ENCODE data around the gene GPC4. TPM values are rescaled to one million over a fixed set of nuclear protein-coding genes. Genes with fewer than 3 reads are reported as not detected.
A peak's percentile ranks its signal among the peaks of the same experiment; 100 is the strongest.

The GPC4 gene
- total RNA-seq, 1 donor from 2014 or later, result 69.0 TPM

DNA sequence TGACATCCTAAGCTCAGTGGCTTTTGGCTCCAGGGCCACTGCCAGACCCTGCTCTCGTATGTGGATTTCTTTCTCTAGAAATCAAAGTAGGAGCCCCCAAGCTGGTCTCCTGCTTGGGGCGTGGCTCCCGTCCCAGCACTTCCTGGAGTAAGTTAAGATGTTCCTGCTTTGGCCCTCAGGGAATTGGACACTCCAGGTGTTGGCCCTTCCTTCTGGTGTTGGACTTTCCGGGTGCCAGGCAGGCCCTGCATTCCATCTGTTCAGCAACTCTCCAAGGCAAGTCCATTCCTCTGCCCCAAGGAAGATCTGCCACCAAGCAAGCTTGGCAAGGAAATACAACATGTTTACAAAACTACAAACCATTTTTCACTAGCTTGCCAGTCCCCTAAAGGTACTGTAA, 22.1 kb upstream of the GPC4 start:
- peaks cover 25% of the 10 kb centered on the region for H3K27me3 Mint-ChIP-seq
- TF ChIP-seq, protein P1, sequence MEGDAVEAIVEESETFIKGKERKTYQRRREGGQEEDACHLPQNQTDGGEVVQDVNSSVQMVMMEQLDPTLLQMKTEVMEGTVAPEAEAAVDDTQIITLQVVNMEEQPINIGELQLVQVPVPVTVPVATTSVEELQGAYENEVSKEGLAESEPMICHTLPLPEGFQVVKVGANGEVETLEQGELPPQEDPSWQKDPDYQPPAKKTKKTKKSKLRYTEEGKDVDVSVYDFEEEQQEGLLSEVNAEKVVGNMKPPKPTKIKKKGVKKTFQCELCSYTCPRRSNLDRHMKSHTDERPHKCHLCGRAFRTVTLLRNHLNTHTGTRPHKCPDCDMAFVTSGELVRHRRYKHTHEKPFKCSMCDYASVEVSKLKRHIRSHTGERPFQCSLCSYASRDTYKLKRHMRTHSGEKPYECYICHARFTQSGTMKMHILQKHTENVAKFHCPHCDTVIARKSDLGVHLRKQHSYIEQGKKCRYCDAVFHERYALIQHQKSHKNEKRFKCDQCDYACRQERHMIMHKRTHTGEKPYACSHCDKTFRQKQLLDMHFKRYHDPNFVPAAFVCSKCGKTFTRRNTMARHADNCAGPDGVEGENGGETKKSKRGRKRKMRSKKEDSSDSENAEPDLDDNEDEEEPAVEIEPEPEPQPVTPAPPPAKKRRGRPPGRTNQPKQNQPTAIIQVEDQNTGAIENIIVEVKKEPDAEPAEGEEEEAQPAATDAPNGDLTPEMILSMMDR (conservative IDR thresholded peaks at IDR 0.05), result no peak
- H3K4me3 Mint-ChIP-seq, result no peak overlapping the region
- H3K9me3 Mint-ChIP-seq, result no peaks in the 10 kb centered on the region
- no peaks in the 10 kb centered on the region for H3K36me3 Mint-ChIP-seq
- peaks cover 36% of the 10 kb centered on the region for H3K4me1 Mint-ChIP-seq (ENCODE audit: unreplicated experiment)
- no peak for DNase-seq (ENCODE audit: extremely low spot score, unreplicated experiment)
- no peak overlapping the region for H3K27ac Mint-ChIP-seq

DNA sequence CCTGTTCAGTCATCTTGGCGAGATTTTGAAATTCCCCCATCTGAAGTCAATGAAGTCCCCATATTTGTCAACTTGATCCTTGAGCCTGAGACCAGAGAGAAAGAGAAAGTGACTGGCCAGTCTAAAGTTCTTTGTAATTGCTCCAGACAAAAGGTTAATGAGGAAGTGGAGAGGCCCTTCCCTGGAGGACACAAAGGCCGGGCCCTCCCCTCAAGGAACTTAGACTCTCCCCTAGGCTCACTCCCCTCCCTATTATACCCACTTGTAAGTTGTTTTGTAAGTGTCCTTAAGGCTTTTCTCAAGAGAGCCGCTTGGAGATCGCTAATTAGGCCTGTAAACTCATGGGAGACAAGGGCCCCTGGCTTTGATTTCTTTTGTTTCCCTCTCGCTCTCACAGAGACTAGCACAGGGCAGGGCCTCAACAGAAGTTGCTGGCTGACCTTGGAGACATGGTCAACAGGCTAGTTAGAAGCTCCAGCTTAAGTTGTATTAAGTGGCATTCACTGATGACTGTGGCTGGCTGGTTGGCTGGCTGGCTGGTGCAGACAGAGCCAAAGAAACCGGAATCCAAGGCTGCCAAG, 20.3 kb upstream of the GPC4 start:
- H3K27ac Mint-ChIP-seq, result no peak overlapping the region
- TF ChIP-seq, protein P1 (conservative IDR thresholded peaks at IDR 0.05), result no peak
- no peak for DNase-seq (ENCODE audit: extremely low spot score, unreplicated experiment)
- no peaks in the 10 kb centered on the region for H3K36me3 Mint-ChIP-seq
- H3K27me3 Mint-ChIP-seq, result peaks cover 23% of the 10 kb centered on the region
- no peaks in the 10 kb centered on the region for H3K9me3 Mint-ChIP-seq
- H3K4me3 Mint-ChIP-seq, result no peak overlapping the region
- H3K4me1 Mint-ChIP-seq (ENCODE audit: unreplicated experiment), result peaks cover 48% of the 10 kb centered on the region

DNA sequence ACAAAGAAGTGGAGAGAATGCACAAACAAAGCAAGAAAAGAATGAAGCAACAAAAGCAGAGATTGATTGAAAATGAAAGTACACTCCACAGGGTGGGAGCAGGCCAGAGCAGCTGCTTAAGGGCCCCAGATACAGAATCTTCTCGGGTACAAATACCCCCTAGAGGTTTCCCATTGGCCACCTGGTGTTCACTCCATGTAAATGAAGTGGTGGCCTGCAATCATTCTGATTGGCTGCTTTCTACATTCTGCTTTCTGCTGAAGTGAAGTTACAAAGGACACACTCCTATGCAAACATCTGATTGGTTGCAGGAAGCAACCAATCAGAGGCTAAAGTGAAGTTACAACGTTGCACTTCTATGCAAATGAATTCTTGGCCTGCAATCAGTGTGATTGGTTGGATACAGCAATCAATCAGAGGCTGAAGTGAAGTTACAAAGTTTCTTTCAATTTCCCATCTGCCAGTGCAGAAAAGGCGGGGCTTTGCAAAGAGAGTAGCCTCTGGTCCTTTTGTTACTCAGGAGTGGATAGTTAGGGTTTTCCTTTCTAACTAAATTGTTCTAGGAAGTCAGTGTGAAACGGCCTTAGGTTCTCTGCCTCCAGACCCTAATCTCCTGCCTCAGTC, 19.0 kb upstream of the GPC4 start:
- Mint-ChIP-seq H3K4me1 (ENCODE audit: unreplicated experiment) (peaks cover 50% of the 10 kb centered on the region), H3K36me3 (no peaks in the 10 kb centered on the region), H3K27ac (no peak overlapping the region), H3K4me3 (no peak overlapping the region), H3K27me3 (peaks cover 23% of the 10 kb centered on the region), H3K9me3 (no peaks in the 10 kb centered on the region)
- no peak for DNase-seq (ENCODE audit: extremely low spot score, unreplicated experiment)
- TF ChIP-seq, protein P1 (conservative IDR thresholded peaks at IDR 0.05), result peak; percentile 41

DNA sequence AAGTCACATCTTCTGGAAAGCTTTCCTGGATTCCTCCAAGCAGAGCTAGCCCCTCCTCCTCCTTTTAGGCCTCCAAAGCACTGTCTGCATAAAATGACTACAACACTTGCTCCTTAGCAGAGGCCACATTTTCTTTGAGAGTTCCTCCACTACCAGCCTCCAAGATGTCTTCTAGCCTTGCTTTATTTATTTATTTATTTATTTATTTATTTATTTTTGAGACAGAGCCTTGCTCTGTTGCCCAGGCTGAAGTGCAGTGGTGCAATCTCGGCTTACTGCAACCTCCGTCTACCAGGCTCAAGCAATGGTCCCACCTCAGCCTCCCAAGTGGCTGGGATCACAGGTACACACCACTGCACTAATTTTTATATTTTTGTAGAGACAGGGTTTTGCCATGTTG, 4.6 kb upstream of the GPC4 start:
- TF ChIP-seq, protein P1 (conservative IDR thresholded peaks at IDR 0.05), result no peak
- Mint-ChIP-seq H3K9me3 (no peaks in the 10 kb centered on the region), H3K4me1 (ENCODE audit: unreplicated experiment) (peaks cover 7% of the 10 kb centered on the region), H3K27me3 (peaks cover 39% of the 10 kb centered on the region), H3K27ac (no peak overlapping the region), H3K36me3 (no peaks in the 10 kb centered on the region), H3K4me3 (no peak overlapping the region)
- DNase-seq (ENCODE audit: extremely low spot score, unreplicated experiment), result no peak

DNA sequence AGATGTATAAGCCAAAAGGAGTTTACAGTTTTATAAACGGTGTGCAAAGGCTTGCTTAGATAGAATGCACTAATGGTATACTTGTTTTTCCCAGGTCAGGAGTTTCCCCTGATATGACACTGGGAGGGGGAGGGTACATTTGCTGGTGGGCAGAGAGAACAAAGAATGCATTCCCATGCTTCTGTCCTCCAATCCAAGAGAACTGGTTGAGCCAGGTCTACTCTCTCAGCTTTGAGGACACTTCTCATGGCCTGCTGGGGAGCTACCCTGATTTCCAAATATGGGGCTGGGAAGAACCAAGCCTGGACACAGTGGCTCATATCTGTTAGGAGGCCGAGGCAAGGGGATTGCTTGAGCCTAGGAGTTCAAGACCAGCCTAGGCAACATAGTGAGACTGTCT, 3.3 kb upstream of the GPC4 start:
- TF ChIP-seq, protein P1 (conservative IDR thresholded peaks at IDR 0.05), result no peak
- peaks cover 7% of the 10 kb centered on the region for H3K4me1 Mint-ChIP-seq (ENCODE audit: unreplicated experiment)
- H3K27ac Mint-ChIP-seq, result no peak overlapping the region
- H3K36me3 Mint-ChIP-seq, result no peaks in the 10 kb centered on the region
- no peak for DNase-seq (ENCODE audit: extremely low spot score, unreplicated experiment)
- peaks cover 46% of the 10 kb centered on the region for H3K27me3 Mint-ChIP-seq
- no peak overlapping the region for H3K4me3 Mint-ChIP-seq
- H3K9me3 Mint-ChIP-seq, result no peaks in the 10 kb centered on the region
